Effector CD4-positive, alpha-beta T cell (primary cell): ENCODE measurements around the gene HNRNPH2.

Experiments used
- DNase-seq: peaks from one replicate; pipeline ENCODE4 v3.0.0-alpha.2; 2020

HNRNPH2 gene

GRCh38 chrX:101397779-101398178, 10.2 kb upstream of the HNRNPH2 start:
- DNase-seq = no peak

GRCh38 chrX:101398694-101399093, 9.3 kb upstream of the HNRNPH2 start:
- no peak for DNase-seq

- DNase-seq = no peak
These were observed 8.2 kb upstream of the HNRNPH2 start for GRCh38 chrX:101399825-101400224.

GRCh38 chrX:101407167-101407747, 765 bp upstream of the HNRNPH2 start:
- no peak for DNase-seq

- DNase-seq = no peak
These were observed 465 bp downstream of the HNRNPH2 start for GRCh38 chrX:101408532-101408841.

- no peak for DNase-seq
These were observed 1.0 kb downstream of the HNRNPH2 start for GRCh38 chrX:101409043-101409442.

GRCh38 chrX:101410461-101410860, 2.4 kb downstream of the HNRNPH2 start:
- no peak for DNase-seq

- no peak for DNase-seq
These were observed 4.0 kb downstream of the HNRNPH2 start for GRCh38 chrX:101411984-101412383.

- peak; percentile 34 for DNase-seq
These were observed 7.4 kb downstream of the HNRNPH2 start for GRCh38 chrX:101415180-101416145.

- DNase-seq = no peak
These were observed 8.7 kb downstream of the HNRNPH2 start for GRCh38 chrX:101416691-101417090.

GRCh38 chrX:101417190-101417589, 9.2 kb downstream of the HNRNPH2 start:
- DNase-seq = no peak

GRCh38 chrX:101417981-101418841, 10.2 kb downstream of the HNRNPH2 start:
- peak; percentile 12 for DNase-seq

GRCh38 chrX:101419489-101419888, 11.5 kb downstream of the HNRNPH2 start:
- DNase-seq = no peak

GRCh38 chrX:101427954-101428353, 19.9 kb downstream of the HNRNPH2 start:
- no peak for DNase-seq

- no peak for DNase-seq
These were observed 21.9 kb downstream of the HNRNPH2 start for GRCh38 chrX:101429934-101430333.

- no peak for DNase-seq
These were observed 22.5 kb downstream of the HNRNPH2 start for GRCh38 chrX:101430457-101431078.

- DNase-seq = no peak
These were observed 34.1 kb downstream of the HNRNPH2 start for GRCh38 chrX:101442085-101442484.

- no peak for DNase-seq
These were observed 41.3 kb downstream of the HNRNPH2 start for GRCh38 chrX:101449279-101449678.

- no peak for DNase-seq
These were observed 42.1 kb downstream of the HNRNPH2 start for GRCh38 chrX:101450085-101450484.

- no peak for DNase-seq
These were observed 42.9 kb downstream of the HNRNPH2 start for GRCh38 chrX:101450961-101451360.

GRCh38 chrX:101452056-101452455, 44.0 kb downstream of the HNRNPH2 start:
- no peak for DNase-seq

- no peak for DNase-seq
These were observed 52.6 kb downstream of the HNRNPH2 start for GRCh38 chrX:101460669-101461068.

- DNase-seq = no peak
These were observed 54.9 kb downstream of the HNRNPH2 start for GRCh38 chrX:101462892-101463291.
